Raji (cell line): ENCODE data around the gene SPAAR.

Experiments used
- POLR2A ChIP-seq: IDR thresholded peaks from 2 replicates; pipeline ENCODE4 v1.6.1; 2011; ENCODE audit warnings: low read depth, low read length, control low read depth; ENCODE audit not compliant: insufficient read depth

Gene SPAAR

GRCh38 chr9:35952526-35953191, 43.4 kb downstream of the SPAAR start:
- TF ChIP-seq POLR2A, result no peak

GRCh38 chr9:35954942-35955546, 45.8 kb downstream of the SPAAR start:
- TF ChIP-seq POLR2A, result no peak

GRCh38 chr9:35956651-35957050, 47.4 kb downstream of the SPAAR start:
- TF ChIP-seq POLR2A, result no peak

GRCh38 chr9:35958104-35958837, 49.0 kb downstream of the SPAAR start, which contains the start of gene OR2S2:
Gene OR2S2, minus strand, starts transcription at chr9:35958154. Its CDS starts 56 bp downstream, at chr9:35958098.
- no peak for TF ChIP-seq POLR2A

GRCh38 chr9:35960039-35960655, 50.9 kb downstream of the SPAAR start:
- TF ChIP-seq POLR2A, result no peak
